Endothelial cell (in vitro differentiated cells): ENCODE results near the gene SLC38A11. TPM values are rescaled to one million over a fixed set of nuclear protein-coding genes. Genes with fewer than 3 reads are reported as not detected.

Experiments
- DNase-seq: peaks from one replicate; pipeline ENCODE4 v3.0.0; 2021; ENCODE audit warnings: low spot score
- H3K27ac Mint-ChIP-seq: one replicate; pipeline ENCODE4 v1.8.0; 2021; ENCODE audit warnings: mixed read lengths, inconsistent platforms; ENCODE audit not compliant: unreplicated experiment
- H3K27me3 Mint-ChIP-seq: one replicate; pipeline ENCODE4 v1.8.0; 2021; ENCODE audit warnings: mild to moderate bottlenecking, moderate library complexity, mixed read lengths, inconsistent platforms; ENCODE audit not compliant: unreplicated experiment
- H3K36me3 Mint-ChIP-seq: one replicate; pipeline ENCODE4 v1.8.0; 2021; ENCODE audit warnings: mild to moderate bottlenecking, low read depth, mixed read lengths, inconsistent platforms; ENCODE audit not compliant: unreplicated experiment
- H3K4me1 Mint-ChIP-seq: one replicate; pipeline ENCODE4 v1.8.0; 2021; ENCODE audit warnings: mild to moderate bottlenecking, mixed read lengths, inconsistent platforms; ENCODE audit not compliant: unreplicated experiment
- H3K4me3 Mint-ChIP-seq: one replicate; pipeline ENCODE4 v1.8.0; 2021; ENCODE audit warnings: mild to moderate bottlenecking, mixed read lengths, inconsistent platforms; ENCODE audit not compliant: unreplicated experiment
- H3K9me3 Mint-ChIP-seq: one replicate; pipeline ENCODE4 v1.8.0; 2021; ENCODE audit warnings: mixed read lengths, inconsistent platforms; ENCODE audit not compliant: unreplicated experiment
- CTCF ChIP-seq: fragments of 200-600 bp; sonication (generic); IDR thresholded peaks from one replicate; pipeline ENCODE4 v1.5.0; 2021; ENCODE audit warnings: antibody characterized with exemption; ENCODE audit not compliant: unreplicated experiment
- total RNA-seq: library from RNA; stranded (reverse); fragmentation: NEBNext Ultra II Directional; extraction: Animal tissue kit (Norgen Biotek cat#: 25700); gene quantifications from one replicate; pipeline ENCODE4 v1.2.1, GENCODE V29; 2021; ENCODE audit not compliant: unreplicated experiment

Gene SLC38A11
- total RNA-seq, 1 donor from 2014 or later = not detected

- no peak overlapping the region for H3K4me3 Mint-ChIP-seq
- no peaks in the 10 kb centered on the region for H3K9me3 Mint-ChIP-seq
- no peak overlapping the region for H3K27ac Mint-ChIP-seq
- DNase-seq = no peak
- no peaks in the 10 kb centered on the region for H3K4me1 Mint-ChIP-seq
- H3K36me3 Mint-ChIP-seq = no peaks in the 10 kb centered on the region
- TF ChIP-seq CTCF = no peak
- peaks cover 1% of the 10 kb centered on the region for H3K27me3 Mint-ChIP-seq
Observed at GRCh38 chr2:164847291-164847690, 108.0 kb downstream of the SLC38A11 start.

GRCh38 chr2:164846276-164846675 lies 109.0 kb downstream of the SLC38A11 start:
- TF ChIP-seq CTCF = no peak
- Mint-ChIP-seq H3K4me1 (no peaks in the 10 kb centered on the region), H3K9me3 (no peaks in the 10 kb centered on the region), H3K27ac (no peak overlapping the region), H3K27me3 (peaks cover 1% of the 10 kb centered on the region), H3K4me3 (no peak overlapping the region), H3K36me3 (no peaks in the 10 kb centered on the region)
- no peak for DNase-seq

Other genes with a start within 250 kb of the SLC38A11 start
- gene COBLL1, start 113.7 kb downstream of the SLC38A11 start, total RNA-seq = 46.6 TPM
- 0.38 TPM for gene SCN3A, start 248.5 kb upstream of the SLC38A11 start, total RNA-seq